Panc1 (cell line): ENCODE results near the gene NCAPG. TPM values are rescaled to one million over a fixed set of nuclear protein-coding genes. Genes with fewer than 3 reads are reported as not detected.

ENCODE experiments used
- ATAC-seq: fragments of 200-7000 bp; cut with Tn5 transposase; 2 replicates; pipeline ENCODE4 v1.9.1; 2020; ENCODE audit warnings: mild to moderate bottlenecking, moderate library complexity
- BruUV-seq: library from RNA; stranded (reverse); fragments of 400-500 nt; replicated peaks from 2 replicates; lab custom pipeline; 2021; lab: Mats Ljungman, UMichigan
- CTCF ChIA-PET: fragments of 300-600 bp; sonication (Branson Sonifier 250); formaldehyde crosslinking; loops from one replicate; lab custom pipeline; 2022; ENCODE audit warnings: antibody characterized with exemption; lab: Charles Lee
- POLR2A ChIA-PET: fragments of 300-600 bp; sonication (Branson Sonifier 250); formaldehyde crosslinking; loops from one replicate; lab custom pipeline; 2022; ENCODE audit warnings: antibody characterized with exemption; lab: Charles Lee
- DNase-seq: peaks from one replicate; pipeline ENCODE4 v3.0.0-alpha.2; 2010; ENCODE audit warnings: low read depth, low spot score
- H3K27ac ChIP-seq: 2 replicates; pipeline ENCODE4 v1.5.1; 2011; ENCODE audit warnings: mild to moderate bottlenecking, low read length, inconsistent platforms
- H3K27me3 ChIP-seq: fragments of 200-500 bp; sonication (Bioruptor generic); 2 replicates; pipeline ENCODE4 v1.6.0; 2014; ENCODE audit warnings: low read length, inconsistent platforms; ENCODE audit not compliant: control insufficient read depth, insufficient read depth
- H3K36me3 ChIP-seq: fragments of 200-500 bp; sonication (Bioruptor generic); 2 replicates; pipeline ENCODE4 v1.5.1; 2014; ENCODE audit warnings: inconsistent platforms, mild to moderate bottlenecking, low read length, moderate library complexity; ENCODE audit not compliant: control insufficient read depth, insufficient read depth
- H3K4me1 ChIP-seq: 2 replicates; pipeline ENCODE4 v1.5.1; 2011; ENCODE audit warnings: inconsistent platforms, mild to moderate bottlenecking, low read length, moderate library complexity; ENCODE audit not compliant: control insufficient read depth, insufficient read depth
- H3K4me3 ChIP-seq, 2 experiments: 2 replicates each; pipeline ENCODE4 v1.5.1; 2011 to 2012; ENCODE audit warnings: low read depth in 2 of 2, low read length in 2 of 2, mild to moderate bottlenecking in 2 of 2, inconsistent platforms in 1 of 2, moderate library complexity in 1 of 2
- H3K9me3 ChIP-seq: fragments of 200-500 bp; sonication (Bioruptor generic); 2 replicates; pipeline ENCODE4 v1.5.1; 2014; ENCODE audit warnings: low read depth, mild to moderate bottlenecking, inconsistent platforms, low read length, moderate library complexity; ENCODE audit not compliant: control insufficient read depth, insufficient read depth
- POLR2AphosphoS5 ChIP-seq: IDR thresholded peaks from 2 replicates; pipeline ENCODE4 v1.6.1; 2012; ENCODE audit warnings: mild to moderate bottlenecking, low read depth, low read length, moderate library complexity
- SIN3A ChIP-seq: IDR thresholded peaks from 2 replicates; pipeline ENCODE4 v1.6.1; 2012; ENCODE audit warnings: low read depth, mild to moderate bottlenecking, low read length, moderate library complexity, borderline replicate concordance; ENCODE audit not compliant: insufficient read depth
- TCF7L2 ChIP-seq: IDR thresholded peaks from 2 replicates; pipeline ENCODE4 v1.6.1; 2011; ENCODE audit warnings: mild to moderate bottlenecking, low read depth, low read length, inconsistent platforms
- in situ Hi-C: cut with HindIII; loops from 2 replicates; pipeline ENCODE4 v1.10.0; 2016; ENCODE audit warnings: low sequenced_read_pairs, low pct_unique_long_range_greater_than_20kb
- intact Hi-C: fragments of 100-400 bp; cut with micrococcal nuclease; formaldehyde crosslinking; loops from one replicate; pipeline ENCODE4 v1.10.0; 2022; ENCODE audit not compliant: unreplicated experiment
- total RNA-seq: library from RNA; stranded (reverse); gene quantifications from one replicate; pipeline ENCODE4 v1.2.1, GENCODE V29; 2021; ENCODE audit not compliant: unreplicated experiment
- TF ChIP-seq, protein P1 (sequence below): fragments of 450-650 bp; IDR thresholded peaks from 2 replicates; pipeline ENCODE4 v1.5.1; 2017; ENCODE audit warnings: mild to moderate bottlenecking
- TF ChIP-seq, protein P2 (sequence below), 2 experiments: IDR thresholded peaks; 2 replicates each; pipeline ENCODE4 v1.6.1; 2011 to 2012; ENCODE audit warnings: low read depth in 2 of 2, control low read depth in 1 of 2, low read length in 1 of 2, mild to moderate bottlenecking in 1 of 2, moderate library complexity in 1 of 2; ENCODE audit not compliant: insufficient read depth in 1 of 2

Gene NCAPG
- total RNA-seq, 1 experiment from 2014 or later = 31.0 TPM

DNA sequence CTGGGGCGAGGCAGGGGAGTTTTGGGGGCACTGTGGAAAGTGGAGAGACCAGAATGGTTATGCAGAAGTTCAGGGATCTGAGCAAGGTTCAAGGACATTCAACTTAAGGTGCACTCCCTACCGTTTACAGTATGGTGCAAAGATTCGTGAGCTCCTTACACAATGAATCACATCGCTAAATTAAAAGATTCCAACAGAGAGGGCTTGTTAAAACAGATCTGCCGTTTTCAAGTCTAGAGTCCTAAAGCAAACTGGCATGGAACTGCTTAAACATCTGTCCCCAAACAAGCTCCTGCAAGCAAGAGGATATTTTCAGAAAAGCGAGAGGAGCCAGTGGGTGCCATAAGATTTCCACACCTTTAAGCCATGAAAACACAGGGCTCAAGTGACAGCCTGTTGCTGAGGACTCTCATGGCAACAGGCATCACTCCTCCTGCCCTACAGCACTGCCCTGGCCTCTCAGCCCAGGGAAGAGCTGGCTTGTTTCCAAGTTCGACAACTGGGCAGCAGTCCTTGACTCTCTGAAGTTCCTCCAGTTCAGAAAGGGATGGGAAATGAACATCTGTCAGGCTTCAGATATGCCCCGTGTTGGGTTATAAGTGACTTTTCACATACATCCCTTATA, 39.4 kb upstream of the NCAPG start:
- intact Hi-C loops = no loop called here
- Histone ChIP-seq H3K9me3 (no peaks in the 10 kb centered on the region), H3K4me3 (no peak overlapping the region), H3K36me3 (no peaks in the 10 kb centered on the region), H3K4me1 (no peaks in the 10 kb centered on the region), H3K27ac (no peak overlapping the region), H3K27me3 (no peaks in the 10 kb centered on the region)
- no TSS peak for BruUV-seq
- no peak for ATAC-seq
- no peak for DNase-seq
- TF ChIP-seq SIN3A (no peak), POLR2AphosphoS5 (no peak), TCF7L2 (no peak)
- TF ChIP-seq, protein P1, sequence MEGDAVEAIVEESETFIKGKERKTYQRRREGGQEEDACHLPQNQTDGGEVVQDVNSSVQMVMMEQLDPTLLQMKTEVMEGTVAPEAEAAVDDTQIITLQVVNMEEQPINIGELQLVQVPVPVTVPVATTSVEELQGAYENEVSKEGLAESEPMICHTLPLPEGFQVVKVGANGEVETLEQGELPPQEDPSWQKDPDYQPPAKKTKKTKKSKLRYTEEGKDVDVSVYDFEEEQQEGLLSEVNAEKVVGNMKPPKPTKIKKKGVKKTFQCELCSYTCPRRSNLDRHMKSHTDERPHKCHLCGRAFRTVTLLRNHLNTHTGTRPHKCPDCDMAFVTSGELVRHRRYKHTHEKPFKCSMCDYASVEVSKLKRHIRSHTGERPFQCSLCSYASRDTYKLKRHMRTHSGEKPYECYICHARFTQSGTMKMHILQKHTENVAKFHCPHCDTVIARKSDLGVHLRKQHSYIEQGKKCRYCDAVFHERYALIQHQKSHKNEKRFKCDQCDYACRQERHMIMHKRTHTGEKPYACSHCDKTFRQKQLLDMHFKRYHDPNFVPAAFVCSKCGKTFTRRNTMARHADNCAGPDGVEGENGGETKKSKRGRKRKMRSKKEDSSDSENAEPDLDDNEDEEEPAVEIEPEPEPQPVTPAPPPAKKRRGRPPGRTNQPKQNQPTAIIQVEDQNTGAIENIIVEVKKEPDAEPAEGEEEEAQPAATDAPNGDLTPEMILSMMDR = no peak
- ChIA-PET POLR2A (interaction anchor here (0.6 kb wide), 1 partner anchor 158 kb away, joined by 6 read pairs; no protein-coding TSS in a partner anchor), CTCF (no interaction called here)
- in situ Hi-C loops = no loop called here

DNA sequence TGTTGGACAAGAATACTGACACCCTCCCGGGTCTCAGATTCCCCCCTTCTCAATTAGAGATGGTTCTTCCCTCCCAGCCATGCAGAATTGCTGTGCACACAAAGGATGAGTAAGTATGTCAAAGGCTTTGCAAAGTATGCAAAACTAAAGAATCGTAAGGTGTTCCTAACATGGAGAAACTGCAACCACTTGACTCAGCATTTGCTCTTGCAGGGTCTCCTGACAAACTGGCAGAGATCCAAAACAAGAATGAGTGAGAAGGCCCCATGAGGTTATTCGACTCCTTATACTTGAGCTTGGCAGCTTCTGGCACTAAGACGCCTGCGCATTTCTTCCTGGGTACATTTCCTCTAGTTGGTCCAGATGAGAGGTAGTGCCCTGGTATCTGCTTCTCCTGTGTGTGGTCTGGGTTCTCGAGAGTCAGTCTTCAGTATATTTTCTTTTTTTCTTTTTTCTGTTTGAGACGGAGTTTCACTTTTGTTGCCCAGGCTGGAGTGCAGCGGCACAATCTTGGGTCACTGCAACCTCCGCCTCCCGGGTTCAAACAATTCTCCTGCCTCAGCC, 37.6 kb upstream of the NCAPG start:
- BruUV-seq = no TSS peak
- TF ChIP-seq, protein P2, sequence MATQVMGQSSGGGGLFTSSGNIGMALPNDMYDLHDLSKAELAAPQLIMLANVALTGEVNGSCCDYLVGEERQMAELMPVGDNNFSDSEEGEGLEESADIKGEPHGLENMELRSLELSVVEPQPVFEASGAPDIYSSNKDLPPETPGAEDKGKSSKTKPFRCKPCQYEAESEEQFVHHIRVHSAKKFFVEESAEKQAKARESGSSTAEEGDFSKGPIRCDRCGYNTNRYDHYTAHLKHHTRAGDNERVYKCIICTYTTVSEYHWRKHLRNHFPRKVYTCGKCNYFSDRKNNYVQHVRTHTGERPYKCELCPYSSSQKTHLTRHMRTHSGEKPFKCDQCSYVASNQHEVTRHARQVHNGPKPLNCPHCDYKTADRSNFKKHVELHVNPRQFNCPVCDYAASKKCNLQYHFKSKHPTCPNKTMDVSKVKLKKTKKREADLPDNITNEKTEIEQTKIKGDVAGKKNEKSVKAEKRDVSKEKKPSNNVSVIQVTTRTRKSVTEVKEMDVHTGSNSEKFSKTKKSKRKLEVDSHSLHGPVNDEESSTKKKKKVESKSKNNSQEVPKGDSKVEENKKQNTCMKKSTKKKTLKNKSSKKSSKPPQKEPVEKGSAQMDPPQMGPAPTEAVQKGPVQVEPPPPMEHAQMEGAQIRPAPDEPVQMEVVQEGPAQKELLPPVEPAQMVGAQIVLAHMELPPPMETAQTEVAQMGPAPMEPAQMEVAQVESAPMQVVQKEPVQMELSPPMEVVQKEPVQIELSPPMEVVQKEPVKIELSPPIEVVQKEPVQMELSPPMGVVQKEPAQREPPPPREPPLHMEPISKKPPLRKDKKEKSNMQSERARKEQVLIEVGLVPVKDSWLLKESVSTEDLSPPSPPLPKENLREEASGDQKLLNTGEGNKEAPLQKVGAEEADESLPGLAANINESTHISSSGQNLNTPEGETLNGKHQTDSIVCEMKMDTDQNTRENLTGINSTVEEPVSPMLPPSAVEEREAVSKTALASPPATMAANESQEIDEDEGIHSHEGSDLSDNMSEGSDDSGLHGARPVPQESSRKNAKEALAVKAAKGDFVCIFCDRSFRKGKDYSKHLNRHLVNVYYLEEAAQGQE (IDR thresholded peaks at IDR 0.05; ENCODE audit: insufficient read depth in 1 of 2, low read depth in 2 of 2, low read length in 1 of 2) = no peak
- TF ChIP-seq POLR2AphosphoS5 (no peak), SIN3A (no peak), TCF7L2 (no peak)
- TF ChIP-seq, protein P1 = no peak

More for the DNA sequence above, 37.6 kb upstream of the NCAPG start:
- Histone ChIP-seq H3K36me3 (no peaks in the 10 kb centered on the region), H3K9me3 (no peaks in the 10 kb centered on the region), H3K27me3 (no peaks in the 10 kb centered on the region), H3K27ac (no peak overlapping the region), H3K4me3 (no peak overlapping the region), H3K4me1 (no peaks in the 10 kb centered on the region)
- in situ Hi-C loops = no loop called here
- ChIA-PET CTCF (no interaction called here), POLR2A (interaction anchor here (0.6 kb wide), 1 partner anchor 12 kb away, joined by 4 read pairs; no protein-coding TSS in a partner anchor)
- ATAC-seq (no peak), DNase-seq (no peak)
- intact Hi-C loops = no loop called here
